ENCODE measurements around the gene RANBP9.

RANBP9 gene

DNA sequence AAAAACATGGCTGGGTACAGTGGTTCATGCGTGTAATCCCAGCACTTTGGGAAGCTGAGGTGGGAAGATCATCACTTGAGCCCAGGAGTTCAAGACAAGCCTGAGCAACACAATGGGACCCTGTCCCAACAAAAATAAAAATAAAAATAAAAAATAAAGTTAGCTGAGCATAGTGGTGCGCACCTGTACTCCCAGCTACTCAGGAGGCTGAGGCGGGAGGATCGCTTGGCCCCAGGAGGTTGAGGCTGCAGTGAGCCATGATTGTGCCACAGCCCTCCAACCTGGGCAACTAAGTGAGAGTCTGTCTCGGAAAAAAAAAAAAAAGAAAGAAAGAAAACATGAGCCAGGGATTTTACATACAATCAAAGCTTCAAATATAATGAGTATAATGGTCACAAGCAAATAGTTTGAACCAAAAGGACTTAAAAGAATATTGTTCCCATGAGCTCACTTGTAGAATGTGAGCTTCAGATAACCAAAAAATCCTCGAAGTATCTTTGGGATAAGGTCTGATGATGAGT lies 31.1 kb downstream of the RANBP9 start:
- TF ChIP-seq, protein P1, sequence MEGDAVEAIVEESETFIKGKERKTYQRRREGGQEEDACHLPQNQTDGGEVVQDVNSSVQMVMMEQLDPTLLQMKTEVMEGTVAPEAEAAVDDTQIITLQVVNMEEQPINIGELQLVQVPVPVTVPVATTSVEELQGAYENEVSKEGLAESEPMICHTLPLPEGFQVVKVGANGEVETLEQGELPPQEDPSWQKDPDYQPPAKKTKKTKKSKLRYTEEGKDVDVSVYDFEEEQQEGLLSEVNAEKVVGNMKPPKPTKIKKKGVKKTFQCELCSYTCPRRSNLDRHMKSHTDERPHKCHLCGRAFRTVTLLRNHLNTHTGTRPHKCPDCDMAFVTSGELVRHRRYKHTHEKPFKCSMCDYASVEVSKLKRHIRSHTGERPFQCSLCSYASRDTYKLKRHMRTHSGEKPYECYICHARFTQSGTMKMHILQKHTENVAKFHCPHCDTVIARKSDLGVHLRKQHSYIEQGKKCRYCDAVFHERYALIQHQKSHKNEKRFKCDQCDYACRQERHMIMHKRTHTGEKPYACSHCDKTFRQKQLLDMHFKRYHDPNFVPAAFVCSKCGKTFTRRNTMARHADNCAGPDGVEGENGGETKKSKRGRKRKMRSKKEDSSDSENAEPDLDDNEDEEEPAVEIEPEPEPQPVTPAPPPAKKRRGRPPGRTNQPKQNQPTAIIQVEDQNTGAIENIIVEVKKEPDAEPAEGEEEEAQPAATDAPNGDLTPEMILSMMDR (IDR thresholded peaks at IDR 0.05; ENCODE audit: low read depth, low read length, missing control alignments) = no peak
- DNase-seq (ENCODE audit: low read depth) = no peak
- no peak overlapping the region for H3K4me3 ChIP-seq (ENCODE audit: low read depth, low read length)

DNA sequence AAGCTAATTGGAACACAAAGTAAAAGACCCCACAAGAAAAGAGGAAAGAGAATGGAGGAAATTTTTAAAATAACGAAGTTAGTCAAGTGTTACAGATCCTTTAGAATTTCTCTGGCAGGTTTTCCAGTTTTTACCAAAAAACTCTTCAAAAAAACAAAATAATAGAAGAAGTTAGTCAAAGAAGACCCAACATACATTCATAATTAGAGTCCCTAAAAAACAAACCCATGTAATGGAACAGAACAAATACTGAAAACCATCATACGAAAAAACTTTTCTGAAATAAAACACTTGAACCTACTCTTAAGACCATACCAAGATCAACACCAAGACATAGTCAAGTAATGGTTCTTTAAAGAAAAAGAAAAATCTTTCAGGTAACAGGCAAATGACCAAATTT lies 31.6 kb downstream of the RANBP9 start:
- H3K4me3 ChIP-seq (ENCODE audit: low read depth, low read length) = no peak overlapping the region
- no peak for DNase-seq (ENCODE audit: low read depth)
- TF ChIP-seq, protein P1 (IDR thresholded peaks at IDR 0.05; ENCODE audit: low read depth, low read length, missing control alignments) = no peak

DNA sequence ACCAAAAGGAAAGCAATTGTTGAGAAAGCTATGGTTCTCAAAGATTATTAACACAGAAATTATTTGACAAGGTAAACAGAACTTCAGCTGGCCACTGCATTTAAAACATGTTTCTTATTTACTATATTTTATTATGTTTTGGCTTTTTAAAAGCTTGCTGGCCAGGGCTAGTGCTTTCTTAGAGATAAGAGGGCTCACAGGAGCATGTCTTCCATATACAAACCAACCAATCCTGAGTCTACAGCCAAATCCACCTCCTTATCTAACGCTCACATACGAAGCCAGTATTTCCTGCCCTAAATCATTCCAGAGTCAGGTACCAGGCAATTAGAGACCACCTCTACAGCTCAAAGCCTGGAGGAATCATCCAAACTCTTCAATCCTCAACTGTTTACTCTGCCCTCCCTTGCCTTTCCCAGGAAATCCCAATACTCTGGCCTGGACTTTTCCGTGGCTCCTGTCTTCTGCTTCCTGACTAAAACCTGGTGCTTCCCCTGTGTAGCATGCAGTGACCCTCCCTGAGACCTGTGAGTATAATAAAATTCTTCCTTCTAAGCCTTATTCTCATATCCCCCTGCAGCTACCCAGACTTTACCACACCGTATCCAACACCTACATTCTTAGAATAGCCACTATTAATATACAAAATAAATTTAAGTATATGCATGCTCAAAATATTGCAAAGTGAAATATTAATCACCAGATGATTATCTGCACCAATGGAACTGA lies 33.2 kb downstream of the RANBP9 start:
- TF ChIP-seq, protein P1 (IDR thresholded peaks at IDR 0.05; ENCODE audit: low read depth, low read length, missing control alignments) = no peak
- no peak for DNase-seq (ENCODE audit: low read depth)
- H3K4me3 ChIP-seq (ENCODE audit: low read depth, low read length) = no peak overlapping the region

DNA sequence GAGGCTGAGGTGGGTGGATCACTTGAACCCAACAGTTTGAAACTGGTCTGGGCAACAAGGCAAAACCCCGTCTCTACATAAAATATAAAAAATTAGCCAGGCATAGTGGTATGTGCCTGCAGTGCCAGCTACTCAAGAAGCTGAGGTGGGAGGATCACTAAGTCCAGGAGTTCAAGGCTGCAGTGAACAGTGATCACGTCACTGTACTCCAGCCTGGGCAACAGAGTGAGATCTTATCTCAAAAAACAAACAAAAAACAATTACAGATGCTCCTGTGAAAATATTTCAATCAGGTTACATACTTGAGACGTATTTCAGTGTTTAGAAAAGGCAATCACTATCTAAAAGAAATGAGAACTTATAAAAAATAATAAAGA lies 33.8 kb downstream of the RANBP9 start:
- DNase-seq (ENCODE audit: low read depth) = no peak
- TF ChIP-seq, protein P1 (IDR thresholded peaks at IDR 0.05; ENCODE audit: low read depth, low read length, missing control alignments) = no peak
- H3K4me3 ChIP-seq (ENCODE audit: low read depth, low read length) = no peak overlapping the region

DNA sequence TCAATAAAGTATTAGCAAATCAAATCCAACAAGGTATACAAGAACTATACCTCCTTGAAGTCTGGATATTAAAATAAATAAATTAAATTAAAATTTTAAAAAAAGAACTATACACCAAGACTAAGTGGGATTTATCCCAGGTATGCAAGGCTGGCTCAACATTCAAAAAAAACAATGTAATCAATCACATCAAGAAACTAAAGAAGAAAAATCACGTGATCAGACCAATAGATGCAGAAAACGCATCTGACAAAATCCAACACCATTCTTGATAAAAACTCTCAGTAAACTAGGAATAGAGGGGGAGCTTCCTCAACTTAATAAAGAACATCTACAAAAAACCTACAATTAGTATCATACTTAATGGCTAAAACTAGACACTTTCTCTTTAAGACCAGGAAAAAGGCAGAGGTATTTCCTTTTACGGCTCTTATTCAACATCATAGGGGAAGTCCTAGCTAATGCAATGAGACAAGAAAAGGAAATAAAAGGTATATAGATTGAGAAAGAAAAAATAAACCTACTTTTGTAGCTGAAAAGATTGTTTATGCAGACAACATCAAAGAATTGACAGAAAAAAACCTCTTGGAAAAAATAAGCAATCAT lies 35.0 kb downstream of the RANBP9 start:
- DNase-seq (ENCODE audit: low read depth) = no peak

DNA sequence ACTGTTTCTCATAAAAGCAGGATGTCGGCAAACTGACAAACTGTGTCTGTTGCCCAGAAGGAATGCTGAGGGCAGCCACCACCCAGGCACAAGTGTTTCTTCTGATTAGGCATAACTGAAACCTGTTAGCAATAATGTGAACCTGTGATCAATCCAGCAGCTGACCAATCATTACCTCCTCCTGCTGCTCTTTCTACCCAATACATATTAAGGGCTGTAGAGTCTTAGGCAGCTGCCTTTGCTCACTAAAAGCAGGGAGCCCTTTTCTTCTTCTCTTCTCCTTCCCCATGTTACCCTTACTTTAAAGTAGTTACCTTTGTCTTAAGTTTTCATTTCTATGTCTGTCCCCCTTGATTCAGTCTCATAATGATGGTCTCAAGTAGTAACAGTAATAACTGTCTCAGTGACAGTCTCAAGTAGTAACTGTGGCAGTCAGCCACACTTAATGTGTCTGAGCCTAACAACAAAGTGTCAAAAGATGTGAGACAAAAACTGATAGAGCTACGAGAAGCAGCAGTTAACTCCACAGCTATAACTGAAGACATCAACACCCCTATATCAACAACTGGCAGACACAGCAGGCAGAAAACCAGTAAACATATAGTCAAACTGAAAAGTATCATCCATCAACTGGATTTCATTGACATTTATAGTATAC lies 37.0 kb downstream of the RANBP9 start:
- TF ChIP-seq, protein P1 (IDR thresholded peaks at IDR 0.05; ENCODE audit: low read depth, low read length, missing control alignments) = no peak
- no peak overlapping the region for H3K4me3 ChIP-seq (ENCODE audit: low read depth, low read length)
- DNase-seq (ENCODE audit: low read depth) = no peak

More for the DNA sequence above, 35.0 kb downstream of the RANBP9 start:
- H3K4me3 ChIP-seq (ENCODE audit: low read depth, low read length) = no peak overlapping the region
- TF ChIP-seq, protein P1 (IDR thresholded peaks at IDR 0.05; ENCODE audit: low read depth, low read length, missing control alignments) = no peak

All from GM12864 (cell line).